Measurements from ENCODE around the gene SMIM9.

Gene SMIM9

DNA sequence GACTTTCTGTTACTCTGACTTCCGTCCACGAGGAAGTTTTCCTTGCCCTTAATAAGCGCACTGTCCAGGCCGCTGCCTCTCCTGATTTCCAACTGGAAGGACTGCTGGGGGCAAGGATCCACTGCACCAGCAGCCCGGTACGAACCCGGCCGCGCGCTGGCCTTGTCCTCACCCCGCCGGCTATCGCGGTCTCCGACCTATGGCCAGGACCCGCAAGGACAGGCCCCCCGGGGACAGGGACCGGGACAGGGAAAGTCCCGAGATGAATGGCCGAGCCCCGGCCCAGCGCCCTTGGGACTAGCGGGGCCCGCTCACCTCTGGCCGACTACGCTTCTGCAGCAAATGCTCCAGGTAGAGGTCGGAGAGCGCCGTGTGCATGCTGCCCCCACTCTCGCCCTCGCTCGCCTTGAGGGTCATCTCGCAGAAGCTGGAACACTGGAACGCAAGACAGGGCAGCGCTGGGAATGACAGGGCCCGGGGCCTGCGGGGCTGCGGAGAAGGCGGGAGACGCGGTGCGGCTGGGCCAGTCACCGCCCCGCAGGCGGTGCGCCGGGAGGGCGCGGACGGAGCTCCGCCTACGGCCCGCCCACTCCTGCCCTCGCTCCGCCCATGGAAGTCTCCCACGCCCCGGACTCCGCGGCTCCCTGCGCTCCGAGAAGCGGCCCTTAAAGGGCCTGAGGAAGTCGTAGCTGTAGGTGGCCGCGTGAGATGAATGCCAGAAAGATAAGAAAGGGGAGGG lies 29.3 kb downstream of the SMIM9 start, which contains the start of gene MPP1:
Gene MPP1 (minus strand): TSS at position 529 of the 739 bp plus-strand sequence. CDS start 112 bp downstream, at position 417.
- peaks cover 9% of the 10 kb centered on the region for H3K4me1 ChIP-seq (ENCODE audit: insufficient read depth, low read length)
- H3K9ac ChIP-seq (ENCODE audit: low read depth, low read length): peak within 1 kb of the TSS; percentile 66
- H3K9me3 ChIP-seq (ENCODE audit: control insufficient read depth, insufficient read depth, low read length): peaks cover 4% of the 10 kb centered on the region; the same call in 1 of the 2 replicates
- no peaks in the 10 kb centered on the region for H3K36me3 ChIP-seq (ENCODE audit: insufficient read depth, low read length)

DNA sequence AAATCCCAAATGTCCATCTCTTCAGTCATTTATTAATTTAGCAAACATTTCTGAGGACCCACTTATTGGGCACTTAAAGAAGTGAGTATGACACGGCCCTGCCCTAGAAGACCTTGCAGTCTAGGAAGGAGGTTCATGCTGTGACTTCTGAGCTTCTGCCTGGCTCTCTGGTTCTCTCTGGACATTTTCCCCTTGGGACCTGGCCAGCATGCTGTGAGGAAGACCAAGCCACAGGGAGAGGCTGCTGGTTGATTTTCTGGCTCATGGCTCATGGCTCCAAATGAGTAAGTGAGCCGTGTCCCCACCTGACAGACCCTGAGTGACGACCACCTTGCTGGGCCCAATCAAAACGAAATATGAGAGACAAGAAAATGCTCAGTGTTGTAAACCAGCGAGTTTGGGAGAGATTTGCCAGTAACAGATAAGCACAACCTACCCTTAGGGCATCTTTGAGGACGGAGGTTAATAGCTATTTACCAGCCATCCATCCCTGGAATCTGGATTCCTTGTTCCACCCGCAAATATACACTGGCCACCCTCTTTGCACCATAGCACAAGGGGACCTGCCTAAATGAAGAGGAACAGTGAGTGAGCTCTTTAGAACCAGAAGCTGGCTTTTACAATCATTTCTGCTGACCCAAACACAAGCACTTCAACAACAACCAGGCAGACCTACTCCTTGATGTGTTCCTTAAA lies 30.1 kb downstream of the SMIM9 start:
- H3K9ac ChIP-seq (ENCODE audit: low read depth, low read length): peak overlapping the region; percentile 66
- H3K9me3 ChIP-seq (ENCODE audit: control insufficient read depth, insufficient read depth, low read length): peaks cover 4% of the 10 kb centered on the region; the same call in 1 of the 2 replicates
- H3K4me1 ChIP-seq (ENCODE audit: insufficient read depth, low read length): peaks cover 14% of the 10 kb centered on the region
- no peaks in the 10 kb centered on the region for H3K36me3 ChIP-seq (ENCODE audit: insufficient read depth, low read length)

DNA sequence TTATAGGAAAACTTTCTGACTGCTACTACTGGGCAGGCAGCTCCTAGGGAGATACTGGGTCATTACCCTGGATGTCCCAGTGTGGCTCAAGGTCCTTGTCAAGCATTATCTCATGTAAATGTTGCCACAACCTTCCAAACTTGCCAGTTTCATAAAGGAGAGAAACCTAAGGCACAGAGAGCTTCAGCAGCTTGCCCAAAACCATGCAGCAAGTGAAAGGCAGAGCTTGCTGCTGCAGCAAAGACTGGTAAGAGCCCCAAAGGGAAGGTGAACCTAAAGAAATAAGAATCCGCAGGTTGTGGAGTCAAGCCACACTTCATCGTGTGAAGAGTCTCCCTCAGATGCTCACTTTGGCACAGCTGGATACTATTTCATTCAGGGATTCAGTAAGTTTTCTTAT lies 31.5 kb downstream of the SMIM9 start:
- Histone ChIP-seq H3K9ac (ENCODE audit: low read depth, low read length) (no peak overlapping the region), H3K4me1 (ENCODE audit: insufficient read depth, low read length) (peaks cover 20% of the 10 kb centered on the region), H3K36me3 (ENCODE audit: insufficient read depth, low read length) (no peaks in the 10 kb centered on the region), H3K9me3 (ENCODE audit: control insufficient read depth, insufficient read depth, low read length) (peaks cover 4% of the 10 kb centered on the region; the same call in 1 of the 2 replicates)

DNA sequence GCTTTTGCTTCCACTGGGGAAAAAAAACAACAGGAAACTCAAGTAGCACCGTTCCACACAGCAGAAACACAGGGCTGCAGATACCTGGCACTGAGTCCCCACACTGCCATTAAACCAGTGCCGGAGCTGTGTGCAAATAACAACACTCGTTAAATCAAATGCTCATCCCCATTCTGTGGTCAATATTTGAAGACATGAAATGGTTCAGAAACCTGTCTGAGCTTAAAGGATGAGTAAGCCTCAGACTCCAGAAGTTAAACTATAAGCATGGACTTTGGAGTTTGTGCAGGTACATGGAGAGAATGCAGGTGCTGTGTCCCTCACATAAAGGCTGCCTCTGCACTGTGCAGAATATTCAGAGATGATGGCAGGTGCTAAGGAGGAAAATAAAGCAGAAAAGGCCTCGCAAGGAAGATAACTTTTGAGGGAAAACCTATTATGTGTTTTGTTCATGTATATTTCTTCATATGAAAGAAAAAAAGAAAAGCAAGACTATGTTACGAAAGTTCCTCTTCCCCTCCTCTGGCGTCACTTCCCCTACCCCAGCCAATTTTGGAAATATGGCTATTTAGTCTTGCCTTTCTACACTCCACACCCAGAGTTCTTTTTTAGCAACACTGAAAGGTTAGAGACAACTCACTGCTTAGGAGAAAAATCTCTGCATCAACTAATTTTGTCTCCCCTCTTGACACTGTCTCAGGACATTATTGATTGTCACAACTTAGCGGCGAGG lies 33.8 kb downstream of the SMIM9 start:
- H3K9me3 ChIP-seq (ENCODE audit: control insufficient read depth, insufficient read depth, low read length): no peaks in the 10 kb centered on the region
- no peak overlapping the region for H3K9ac ChIP-seq (ENCODE audit: low read depth, low read length)
- H3K4me1 ChIP-seq (ENCODE audit: insufficient read depth, low read length): peaks cover 33% of the 10 kb centered on the region
- no peaks in the 10 kb centered on the region for H3K36me3 ChIP-seq (ENCODE audit: insufficient read depth, low read length)

DNA sequence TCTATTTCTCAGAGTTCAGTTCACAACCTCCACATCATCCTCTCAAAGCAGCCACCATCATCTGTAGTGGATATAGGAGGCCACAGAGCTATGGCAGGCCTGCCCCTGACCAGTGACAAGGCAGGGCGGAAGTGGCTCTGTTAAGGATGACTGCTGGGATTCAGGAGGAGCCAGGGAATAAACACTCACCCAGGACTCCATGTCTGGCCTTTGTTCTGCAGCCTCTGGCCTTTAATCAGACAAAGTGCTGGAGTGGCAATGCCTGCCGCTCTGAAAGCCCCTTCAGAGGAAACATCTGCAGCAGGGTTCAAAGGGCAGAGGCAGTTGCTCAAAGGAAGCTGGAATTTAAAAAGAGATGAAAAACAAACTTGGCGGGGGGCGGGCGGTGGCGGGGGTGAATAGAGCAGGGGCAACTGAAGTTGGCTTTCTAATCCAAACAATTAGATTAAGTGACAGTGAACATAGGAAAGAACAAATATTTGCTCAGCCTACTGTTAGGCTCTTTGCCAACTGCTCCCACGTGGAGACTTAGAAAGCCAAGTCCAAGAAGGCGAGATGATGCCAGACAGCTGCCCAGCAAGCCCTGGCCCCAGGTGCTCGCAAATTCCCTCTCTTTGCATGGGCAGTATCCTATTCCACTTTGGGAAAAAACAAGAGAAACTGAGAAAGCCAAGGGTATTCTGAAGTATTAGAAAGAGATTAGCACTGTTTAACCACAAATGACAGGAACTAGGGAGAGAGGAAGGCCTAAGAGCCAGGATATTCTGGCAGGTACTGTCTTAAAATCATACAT lies 34.7 kb downstream of the SMIM9 start:
- Histone ChIP-seq H3K9me3 (ENCODE audit: control insufficient read depth, insufficient read depth, low read length) (no peaks in the 10 kb centered on the region), H3K4me1 (ENCODE audit: insufficient read depth, low read length) (peaks cover 33% of the 10 kb centered on the region), H3K36me3 (ENCODE audit: insufficient read depth, low read length) (no peaks in the 10 kb centered on the region), H3K9ac (ENCODE audit: low read depth, low read length) (no peak overlapping the region)

DNA sequence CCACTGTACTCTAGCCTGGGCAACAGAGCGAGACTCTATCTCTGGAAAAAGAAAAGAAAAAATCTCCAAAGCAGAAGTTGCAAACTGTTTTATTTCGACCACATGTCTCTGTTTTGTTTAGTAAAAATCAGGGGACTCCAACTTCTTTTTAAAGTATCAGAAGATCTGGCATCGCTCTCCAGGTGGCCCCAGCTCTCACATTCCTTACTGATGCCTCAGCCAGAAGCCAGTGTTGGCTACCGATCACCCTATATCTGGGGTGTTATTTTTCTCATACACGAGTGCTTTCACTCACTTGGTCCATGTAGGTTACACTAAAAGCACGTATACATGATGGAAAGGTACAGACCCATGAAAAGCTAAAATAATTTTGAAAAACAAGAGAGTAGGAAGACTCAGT lies 37.5 kb downstream of the SMIM9 start:
- H3K9ac ChIP-seq (ENCODE audit: low read depth, low read length): peak overlapping the region; percentile 13; the same call in 1 of the 2 replicates
- no peaks in the 10 kb centered on the region for H3K36me3 ChIP-seq (ENCODE audit: insufficient read depth, low read length)
- H3K9me3 ChIP-seq (ENCODE audit: control insufficient read depth, insufficient read depth, low read length): no peaks in the 10 kb centered on the region
- H3K4me1 ChIP-seq (ENCODE audit: insufficient read depth, low read length): peaks cover 33% of the 10 kb centered on the region

DNA sequence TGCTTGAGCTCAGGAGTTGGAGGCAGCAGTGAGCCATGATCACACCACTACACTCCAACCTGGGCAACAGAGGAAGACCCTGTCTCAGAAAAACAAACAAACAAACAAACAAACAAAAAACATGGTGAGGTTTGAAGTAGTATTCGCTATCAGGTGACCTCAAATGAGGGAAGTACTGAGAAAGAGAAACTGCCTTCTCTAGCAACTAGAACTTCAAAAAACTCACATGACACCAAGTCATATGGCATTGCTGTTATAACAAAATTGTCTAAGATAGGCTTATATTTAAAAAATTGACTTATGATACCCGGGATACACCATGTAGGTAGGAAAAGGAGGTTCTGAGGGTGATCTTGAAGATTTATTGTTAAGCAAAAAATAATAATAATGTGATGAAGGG lies 39.4 kb downstream of the SMIM9 start:
- Histone ChIP-seq H3K9me3 (ENCODE audit: control insufficient read depth, insufficient read depth, low read length) (no peaks in the 10 kb centered on the region), H3K4me1 (ENCODE audit: insufficient read depth, low read length) (peaks cover 25% of the 10 kb centered on the region)

DNA sequence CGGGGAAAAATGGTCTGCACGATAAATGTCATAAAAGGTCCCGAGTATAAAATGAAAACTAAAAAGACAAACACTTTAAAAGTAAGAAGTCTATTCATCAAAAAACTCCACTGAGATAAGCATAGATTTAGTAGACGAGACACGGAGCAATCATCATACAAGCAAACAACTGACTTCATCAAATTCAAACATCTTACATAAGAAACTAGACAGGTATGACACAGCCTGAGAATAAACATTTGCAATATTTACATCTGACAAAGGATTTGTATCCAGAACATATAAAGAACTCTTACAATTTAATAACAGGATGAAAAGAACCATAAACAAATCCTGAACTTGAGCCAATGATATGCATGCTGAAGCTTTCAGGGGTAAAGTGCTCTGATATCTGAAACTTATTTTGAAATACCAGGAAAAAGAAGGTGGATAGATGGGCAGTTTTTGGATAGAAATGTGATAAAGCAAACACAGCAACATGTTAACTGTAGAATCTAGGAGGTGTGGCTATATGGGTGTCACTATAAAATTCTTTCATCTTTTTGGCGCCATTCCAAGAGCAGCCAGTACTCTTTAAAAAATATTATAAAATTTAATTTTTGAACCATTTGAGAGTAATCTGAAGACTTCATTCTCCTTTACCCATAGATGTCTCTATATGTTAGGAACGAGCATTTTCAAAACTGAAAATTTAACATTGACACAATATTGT lies 41.2 kb downstream of the SMIM9 start:
- H3K9me3 ChIP-seq (ENCODE audit: control insufficient read depth, insufficient read depth, low read length): no peaks in the 10 kb centered on the region
- peaks cover 18% of the 10 kb centered on the region for H3K4me1 ChIP-seq (ENCODE audit: insufficient read depth, low read length)
- H3K9ac ChIP-seq (ENCODE audit: low read depth, low read length): no peak overlapping the region
- H3K36me3 ChIP-seq (ENCODE audit: insufficient read depth, low read length): no peaks in the 10 kb centered on the region; the same call in 1 of the 2 replicates

More for the DNA sequence above, 39.4 kb downstream of the SMIM9 start:
- Histone ChIP-seq H3K36me3 (ENCODE audit: insufficient read depth, low read length) (no peaks in the 10 kb centered on the region; the same call in 1 of the 2 replicates), H3K9ac (ENCODE audit: low read depth, low read length) (no peak overlapping the region)

DNA sequence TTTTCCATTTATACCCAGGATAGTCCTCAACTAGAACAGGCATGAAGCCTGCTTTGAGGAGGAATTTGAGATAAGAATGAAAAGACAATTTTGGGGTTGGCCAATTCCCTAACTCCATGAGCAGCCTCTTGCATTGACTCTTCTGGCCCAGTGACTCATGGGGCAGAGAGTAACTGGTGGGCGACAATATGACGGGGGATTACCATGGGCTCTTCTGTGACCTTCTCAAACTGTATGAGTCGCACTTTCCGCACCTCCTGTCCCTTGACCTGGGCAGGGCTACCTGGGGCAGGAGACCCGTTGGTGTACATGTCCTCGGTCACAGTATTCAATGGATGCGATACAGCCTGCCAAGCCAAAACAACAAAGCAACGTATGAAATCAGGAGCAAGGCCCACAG lies 42.5 kb downstream of the SMIM9 start:
- no peak overlapping the region for H3K9ac ChIP-seq (ENCODE audit: low read depth, low read length)
- peaks cover 10% of the 10 kb centered on the region for H3K4me1 ChIP-seq (ENCODE audit: insufficient read depth, low read length)
- H3K36me3 ChIP-seq (ENCODE audit: insufficient read depth, low read length): no peaks in the 10 kb centered on the region; the same call in 1 of the 2 replicates
- H3K9me3 ChIP-seq (ENCODE audit: control insufficient read depth, insufficient read depth, low read length): no peaks in the 10 kb centered on the region

DNA sequence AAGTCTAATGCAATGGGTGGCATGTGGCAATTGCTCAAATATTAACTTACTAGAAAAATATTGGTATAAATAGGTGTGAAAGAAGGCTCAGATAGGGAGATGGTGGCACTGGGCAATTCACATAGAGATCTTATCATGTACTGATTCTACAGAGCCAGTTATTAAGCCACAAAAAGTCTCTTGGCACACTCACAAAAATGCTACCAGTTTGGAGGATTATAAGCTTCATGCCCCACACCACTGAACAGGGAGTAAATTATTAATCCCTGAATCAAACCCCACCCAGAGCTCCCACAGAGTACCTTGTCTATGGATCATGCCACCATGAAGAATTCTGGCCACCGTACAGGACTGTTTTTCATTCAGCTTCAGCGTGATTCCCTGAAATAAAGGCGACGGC lies 43.0 kb downstream of the SMIM9 start:
- Histone ChIP-seq H3K9me3 (ENCODE audit: control insufficient read depth, insufficient read depth, low read length) (no peaks in the 10 kb centered on the region), H3K36me3 (ENCODE audit: insufficient read depth, low read length) (no peaks in the 10 kb centered on the region; the same call in 1 of the 2 replicates), H3K4me1 (ENCODE audit: insufficient read depth, low read length) (peaks cover 6% of the 10 kb centered on the region), H3K9ac (ENCODE audit: low read depth, low read length) (no peak overlapping the region)

DNA sequence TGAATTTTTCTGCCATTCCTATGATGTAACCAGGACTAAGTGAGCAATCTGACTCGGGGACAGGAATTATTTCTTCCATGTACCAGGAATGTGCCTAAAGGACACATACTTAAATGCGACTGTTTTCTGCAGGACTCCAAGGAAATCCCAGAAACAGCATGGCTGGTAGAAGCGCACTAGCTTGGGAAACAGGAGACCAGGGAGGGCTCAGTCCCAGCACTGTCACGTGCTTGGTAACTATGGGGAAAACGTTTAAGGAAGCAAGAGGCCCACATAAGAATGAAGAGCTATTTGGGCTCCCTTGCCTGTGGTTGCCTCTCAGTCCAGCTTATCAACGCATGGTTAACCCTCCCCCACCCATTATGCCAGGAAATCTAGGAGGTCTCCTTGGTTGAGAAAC lies 48.7 kb downstream of the SMIM9 start:
- 0 out of 2 replicates have a peak, but pooled peaks cover 3% of the 10 kb centered on the region for H3K4me1 ChIP-seq (ENCODE audit: insufficient read depth, low read length)
- peaks cover 5% of the 10 kb centered on the region; the same call in 1 of the 2 replicates for H3K36me3 ChIP-seq (ENCODE audit: insufficient read depth, low read length)
- H3K9ac ChIP-seq (ENCODE audit: low read depth, low read length): no peak overlapping the region
- H3K9me3 ChIP-seq (ENCODE audit: control insufficient read depth, insufficient read depth, low read length): no peaks in the 10 kb centered on the region

DNA sequence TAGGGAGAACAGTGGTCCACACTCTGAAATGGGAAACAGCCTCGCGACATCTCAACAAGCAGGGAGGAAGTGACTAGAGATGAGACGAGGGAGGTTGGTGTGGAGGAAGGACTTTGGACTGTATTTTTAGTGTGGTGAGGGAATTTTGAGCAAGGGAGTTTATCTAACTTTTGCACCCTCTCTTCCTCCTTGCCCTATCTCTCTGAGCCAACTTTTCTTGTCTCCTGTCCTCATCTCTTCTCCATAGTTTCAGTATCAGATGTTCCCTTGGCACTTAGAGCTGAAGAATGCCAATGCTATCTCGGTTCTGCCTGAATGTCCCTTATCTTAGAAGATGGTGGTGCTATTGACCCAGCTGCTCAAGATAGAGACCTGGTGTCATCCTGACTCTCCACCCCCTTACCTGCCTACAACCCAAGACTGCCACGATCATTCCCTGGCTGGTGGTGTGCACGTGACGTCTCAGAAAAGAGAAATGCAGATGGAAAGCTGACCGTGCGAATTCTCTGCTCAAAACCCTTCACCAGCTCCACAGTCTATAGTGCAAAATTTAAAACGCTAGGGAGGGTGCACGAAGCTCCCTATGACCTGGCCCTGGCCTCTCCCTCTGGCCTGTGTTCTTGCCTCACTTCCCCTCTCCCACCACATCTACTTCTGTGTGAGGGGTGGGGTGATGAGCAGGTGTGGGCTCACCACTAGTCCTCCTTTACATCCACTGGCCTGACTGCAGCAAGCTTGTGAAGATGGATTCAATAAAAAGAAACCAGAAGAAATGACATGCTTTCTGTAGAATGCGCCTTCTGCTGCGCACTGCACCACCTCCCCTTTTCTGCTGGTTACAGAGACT lies 50.1 kb downstream of the SMIM9 start:
- Histone ChIP-seq H3K4me1 (ENCODE audit: insufficient read depth, low read length) (no peaks in the 10 kb centered on the region), H3K9me3 (ENCODE audit: control insufficient read depth, insufficient read depth, low read length) (no peaks in the 10 kb centered on the region), H3K9ac (ENCODE audit: low read depth, low read length) (no peak overlapping the region), H3K36me3 (ENCODE audit: insufficient read depth, low read length) (peaks cover 5% of the 10 kb centered on the region; the same call in 1 of the 2 replicates)

All from ES-I3 (cell line).